ENCODE results near the gene ABHD17A.

ABHD17A gene

DNA sequence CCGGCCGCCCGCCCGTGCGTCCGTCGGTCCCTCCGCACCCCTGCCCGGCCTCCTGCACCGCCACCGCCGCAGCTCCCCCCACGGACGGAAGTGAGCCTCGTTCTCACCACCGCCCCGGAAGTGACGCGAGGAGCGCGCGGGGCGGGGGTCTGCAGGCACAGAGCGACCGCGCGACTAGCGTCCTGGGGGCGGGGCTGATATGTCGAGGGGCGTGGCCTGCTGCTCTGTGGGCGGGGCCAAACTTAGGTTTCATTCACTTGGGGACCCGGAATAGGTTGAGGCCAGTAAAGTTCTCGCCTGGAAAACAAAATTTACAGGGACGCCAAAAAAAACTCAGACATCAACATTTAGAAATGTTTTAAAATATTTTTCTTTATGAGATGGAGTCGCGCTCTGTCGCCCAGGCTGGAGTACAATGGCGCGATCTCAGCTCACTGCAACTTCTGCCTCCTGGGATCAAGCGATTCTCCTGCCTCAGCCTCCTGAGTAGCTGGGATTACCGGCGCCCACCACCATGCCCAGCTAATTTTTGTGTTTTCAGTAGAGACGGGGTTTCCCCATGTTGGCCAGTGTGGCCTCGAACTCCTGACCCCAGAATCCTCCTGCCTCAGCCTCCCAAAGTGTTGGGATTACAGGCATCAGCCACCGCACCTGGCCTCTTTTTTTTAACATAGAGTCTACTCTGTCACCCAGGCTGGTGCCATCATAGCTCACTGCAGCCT, at the start of gene ABHD17A:
Gene ABHD17A, minus strand, starts transcription at position 99 of the 722 bp plus-strand sequence. CDS start 3,930 bp downstream, outside the sequence.
- DNase-seq (ENCODE audit: low spot score): peak; percentile 92

DNA sequence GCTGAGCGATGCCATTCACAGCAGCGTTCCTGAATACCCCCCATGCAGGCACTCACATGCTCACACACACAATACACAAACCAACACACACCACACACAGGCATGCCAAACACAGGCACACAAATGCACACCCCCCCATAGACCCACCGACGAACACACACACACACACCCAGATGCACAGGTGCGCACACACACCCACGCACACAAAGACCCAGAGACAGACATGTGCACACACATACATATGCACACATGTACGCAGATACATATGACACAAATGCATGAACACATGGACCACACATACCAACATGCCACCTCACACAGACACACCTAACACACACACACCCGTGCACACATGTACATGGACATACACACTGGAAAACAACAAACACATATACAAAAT, 48.6 kb upstream of the ABHD17A start:
- no peak for DNase-seq (ENCODE audit: low spot score)

GRCh38 chr19:1933244-1933643, 47.9 kb upstream of the ABHD17A start:
- DNase-seq (ENCODE audit: low spot score): no peak

GRCh38 chr19:1932395-1932794, 47.1 kb upstream of the ABHD17A start:
- DNase-seq (ENCODE audit: low spot score): no peak

DNA sequence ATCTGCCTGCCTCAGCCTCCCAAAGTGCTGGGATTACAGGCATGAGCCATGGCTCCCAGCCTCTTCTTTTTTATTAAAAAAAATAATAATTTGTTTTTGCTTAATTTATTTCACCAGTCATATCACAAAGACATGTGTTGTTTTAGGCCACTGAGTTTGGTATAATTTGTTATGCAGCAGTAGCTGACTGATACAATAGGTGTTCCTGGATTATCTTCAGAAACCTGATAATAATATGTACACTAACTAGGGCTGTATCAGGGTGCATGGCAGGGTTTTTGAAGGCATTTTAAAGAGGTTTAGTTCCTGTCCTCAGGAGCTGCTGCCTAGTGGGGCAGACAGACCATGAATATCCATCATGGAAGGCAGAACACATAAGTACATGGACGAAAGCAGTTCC, 46.1 kb upstream of the ABHD17A start:
- DNase-seq (ENCODE audit: low spot score): no peak

- DNase-seq (ENCODE audit: low spot score): peak; percentile 80
Measured at GRCh38 chr19:1929021-1929742, 43.9 kb upstream of the ABHD17A start.

- no peak for DNase-seq (ENCODE audit: low spot score)
Measured at GRCh38 chr19:1925544-1925943, 40.2 kb upstream of the ABHD17A start.

GRCh38 chr19:1924320-1924961, 39.1 kb upstream of the ABHD17A start:
- DNase-seq (ENCODE audit: low spot score): no peak

- DNase-seq (ENCODE audit: low spot score): no peak
Measured at GRCh38 chr19:1923319-1923718, 38.0 kb upstream of the ABHD17A start.

GRCh38 chr19:1922803-1923202, 37.5 kb upstream of the ABHD17A start:
- no peak for DNase-seq (ENCODE audit: low spot score)

DNA sequence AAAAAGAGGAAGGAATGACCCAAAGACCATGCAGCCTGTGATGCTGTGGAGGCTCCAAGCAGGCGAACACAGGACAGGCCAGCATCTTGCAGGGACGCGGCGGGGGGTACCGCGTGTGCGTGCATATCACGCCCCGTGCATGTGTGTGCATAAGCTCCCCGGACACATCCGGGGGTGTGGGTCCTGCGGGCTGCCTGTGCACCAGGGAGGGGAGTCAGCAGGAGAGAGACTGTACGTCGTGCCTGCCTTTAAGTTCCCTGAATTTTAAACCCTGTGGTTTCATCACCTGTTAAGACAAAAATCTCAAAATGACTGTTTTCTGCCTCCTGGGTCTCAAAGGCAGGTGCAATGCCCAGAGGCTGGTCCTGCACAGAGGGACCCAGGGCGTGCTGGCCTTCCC, 36.5 kb upstream of the ABHD17A start:
- no peak for DNase-seq (ENCODE audit: low spot score)

- DNase-seq (ENCODE audit: low spot score): no peak
Measured at GRCh38 chr19:1921326-1921725, 36.0 kb upstream of the ABHD17A start.

- DNase-seq (ENCODE audit: low spot score): no peak
Measured at GRCh38 chr19:1920644-1921043, 35.3 kb upstream of the ABHD17A start.

- DNase-seq (ENCODE audit: low spot score): no peak
Measured at GRCh38 chr19:1918975-1919374, 33.7 kb upstream of the ABHD17A start.

DNA sequence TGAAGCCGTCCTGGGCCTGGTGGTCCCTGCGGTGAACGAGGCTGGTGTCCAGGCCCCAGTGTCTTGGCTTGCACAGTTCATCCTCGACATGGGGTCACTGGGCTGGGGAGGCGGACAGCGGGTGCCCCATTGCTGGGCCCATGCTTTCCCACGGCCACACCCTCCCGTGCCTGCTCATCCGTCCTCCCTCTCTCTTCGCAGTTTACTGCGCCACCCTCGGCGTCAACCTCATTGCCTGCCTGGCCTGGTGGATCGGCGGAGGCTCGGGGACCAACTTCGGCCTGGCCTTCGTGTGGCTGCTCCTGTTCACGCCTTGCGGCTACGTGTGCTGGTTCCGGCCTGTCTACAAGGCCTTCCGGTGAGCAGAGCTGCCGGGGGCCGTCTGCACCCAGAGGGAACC, 32.6 kb upstream of the ABHD17A start:
- no peak for DNase-seq (ENCODE audit: low spot score)

DNA sequence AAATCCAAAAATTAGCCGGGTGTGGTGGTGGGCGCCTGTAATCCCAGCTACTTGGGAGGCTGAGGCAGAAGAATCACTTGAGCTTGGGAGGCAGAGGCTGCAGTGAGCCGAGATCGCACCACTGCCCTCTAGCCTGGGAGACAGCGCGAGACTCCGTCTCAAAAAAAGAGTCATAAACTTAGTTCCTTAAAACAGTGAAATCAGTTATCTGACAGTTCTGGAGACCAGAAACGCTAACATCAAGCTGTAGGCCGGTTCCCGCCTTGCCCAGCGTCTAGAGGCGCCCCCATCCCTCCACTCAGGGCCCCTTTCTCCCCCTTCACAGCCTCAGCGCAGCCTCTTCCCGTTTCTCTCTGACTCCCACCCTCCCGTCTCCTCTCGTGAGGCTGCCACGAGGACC, 31.9 kb upstream of the ABHD17A start:
- no peak for DNase-seq (ENCODE audit: low spot score)

DNA sequence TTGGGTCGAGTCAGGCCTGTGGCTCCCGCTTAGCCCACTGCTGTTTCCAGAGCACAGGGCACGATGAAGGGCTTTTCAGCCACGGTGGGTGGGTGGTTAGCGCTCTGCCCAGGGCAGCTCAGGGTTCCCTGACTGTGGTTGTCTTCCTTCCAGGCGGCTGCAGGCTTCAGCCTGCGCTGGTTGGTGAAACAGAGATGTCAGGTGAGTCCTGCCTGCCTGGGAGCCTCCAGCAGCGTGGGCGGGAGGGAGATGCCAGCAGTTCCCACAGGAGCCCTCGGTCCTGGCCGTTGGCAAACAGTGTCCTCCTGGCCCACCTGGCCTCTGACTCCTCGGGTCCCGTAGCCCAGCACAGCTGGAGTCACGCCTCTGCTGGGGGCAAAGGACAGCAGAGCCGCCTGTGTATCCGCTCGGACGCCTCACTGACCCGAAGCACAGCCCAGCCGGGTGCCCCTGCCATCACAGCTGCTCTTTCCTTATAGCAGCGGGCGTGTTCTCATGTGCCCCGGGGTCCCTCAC, 29.6 kb upstream of the ABHD17A start:
- DNase-seq (ENCODE audit: low spot score): no peak

GRCh38 chr19:1913781-1914577, 28.7 kb upstream of the ABHD17A start:
- no peak for DNase-seq (ENCODE audit: low spot score)

- DNase-seq (ENCODE audit: low spot score): no peak
Measured at GRCh38 chr19:1912760-1913505, 27.6 kb upstream of the ABHD17A start.

DNA sequence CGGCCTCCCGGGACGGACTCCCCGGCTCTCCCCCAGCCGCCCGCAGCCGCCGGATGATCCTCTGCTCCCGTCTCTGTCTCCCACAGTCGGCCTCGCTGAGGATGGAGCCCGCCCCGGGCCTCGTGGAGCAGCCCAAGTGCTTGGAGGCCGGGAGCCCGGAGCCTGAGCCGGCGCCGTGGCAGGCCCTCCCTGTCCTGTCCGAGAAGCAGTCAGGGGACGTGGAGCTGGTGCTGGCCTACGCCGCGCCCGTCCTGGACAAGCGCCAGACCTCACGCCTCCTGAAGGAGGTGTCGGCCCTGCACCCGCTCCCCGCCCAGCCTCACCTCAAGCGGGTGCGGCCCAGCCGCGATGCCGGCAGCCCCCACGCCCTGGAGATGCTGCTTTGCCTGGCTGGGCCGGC, 26.7 kb upstream of the ABHD17A start:
- DNase-seq (ENCODE audit: low spot score): no peak

DNA sequence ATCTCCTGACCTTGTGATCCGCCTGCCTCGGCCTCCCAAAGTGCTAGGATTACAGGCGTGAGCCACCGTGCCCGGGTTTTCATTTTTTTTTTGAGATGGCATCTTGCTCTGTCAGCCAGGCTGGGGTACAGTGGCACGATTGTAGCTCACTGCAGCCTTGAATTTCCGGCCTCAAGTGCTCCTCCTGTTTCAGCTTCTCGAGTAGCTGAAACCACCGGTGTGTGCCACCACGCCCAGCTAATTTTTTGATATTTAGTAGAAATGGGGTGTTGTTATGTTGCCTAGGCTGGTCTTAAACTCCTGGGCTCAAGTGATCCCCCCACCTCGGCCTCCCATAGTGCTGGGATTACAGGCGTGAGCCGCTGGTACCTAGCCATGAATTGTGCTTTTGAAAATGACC, 25.8 kb upstream of the ABHD17A start:
- no peak for DNase-seq (ENCODE audit: low spot score)

Measured in hematopoietic multipotent progenitor cell treated with erythropoietin and hydrocortisone succinate and interleukin-3 and kit ligand, for 15 days (in vitro differentiated cells).